GM12891 (cell line): Measurements from ENCODE around the gene RPL9.
"Not testable (repeated sequence)": the region's sequence is repeated elsewhere in the genome, so short reads cannot be mapped to it uniquely, and the experiment has no call there.

Source experiments
- DNase-seq: peaks from one replicate; pipeline ENCODE4 v3.0.0; 2011; ENCODE audit warnings: low spot score; ENCODE audit not compliant: insufficient read length
- FAIRE-seq: peaks from 2 replicates; lab custom pipeline; 2011; peaks lifted over from hg19 to GRCh38; lab: Jason Lieb, UNC
- PAX5 ChIP-seq: IDR thresholded peaks from 2 replicates; pipeline ENCODE4 v1.6.1; 2011; ENCODE audit warnings: low read length, moderate library complexity, mild to moderate bottlenecking; ENCODE audit not compliant: insufficient read depth, severe bottlenecking
- POLR2A ChIP-seq: IDR thresholded peaks from 2 replicates; pipeline ENCODE4 v1.6.1; 2011; ENCODE audit warnings: low read depth, low read length, control low read depth
- POLR2AphosphoS5 ChIP-seq: IDR thresholded peaks from 2 replicates; pipeline ENCODE4 v1.6.1; 2011; ENCODE audit warnings: low read depth, low read length, control low read depth
- POU2F2 ChIP-seq: IDR thresholded peaks from 2 replicates; pipeline ENCODE4 v1.6.1; 2011; ENCODE audit warnings: low read depth, mild to moderate bottlenecking, control low read depth, low read length, moderate library complexity
- SPI1 ChIP-seq: IDR thresholded peaks from 2 replicates; pipeline ENCODE4 v1.6.1; 2011; ENCODE audit warnings: low read depth, low read length, control low read depth
- TAF1 ChIP-seq: IDR thresholded peaks from 2 replicates; pipeline ENCODE4 v1.6.1; 2011; ENCODE audit warnings: low read depth, low read length, control low read depth

RPL9 gene

DNA sequence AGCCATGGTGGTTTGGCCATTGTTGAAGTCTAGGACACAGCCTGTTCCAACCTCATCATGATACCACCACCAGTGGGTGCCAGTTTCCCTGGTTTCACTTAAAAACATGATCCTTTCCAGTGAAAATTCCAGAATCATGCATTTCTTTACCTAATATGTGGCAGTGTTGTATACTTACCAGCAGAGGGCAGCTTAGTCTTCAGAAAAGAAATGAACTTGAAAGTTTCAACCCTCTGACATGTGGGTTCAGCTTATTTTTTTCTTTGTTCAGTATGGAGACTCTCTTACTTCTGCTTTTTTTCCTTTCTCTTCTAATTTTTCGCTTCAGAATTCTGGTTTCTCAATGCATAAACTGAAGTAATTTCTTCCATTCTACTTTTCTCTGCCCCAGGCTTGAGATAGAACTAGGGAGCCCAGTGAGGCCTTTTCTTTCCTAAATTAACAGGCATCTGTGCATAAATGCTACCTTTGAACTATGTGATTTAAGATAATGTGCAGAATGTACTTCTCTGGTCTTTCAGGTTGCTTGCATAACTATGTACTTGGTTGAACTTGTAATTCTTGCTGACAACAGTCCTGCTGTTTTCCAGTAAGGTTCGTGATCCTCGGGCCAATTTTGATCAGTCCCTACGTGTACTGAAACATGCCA is 10.8 kb upstream of the RPL9 start:
- TF ChIP-seq SPI1 (no peak), POU2F2 (no peak), PAX5 (no peak), POLR2A (no peak), POLR2AphosphoS5 (no peak), TAF1 (no peak)
- FAIRE-seq, result peak; percentile 89
- peak; percentile 15 for DNase-seq

DNA sequence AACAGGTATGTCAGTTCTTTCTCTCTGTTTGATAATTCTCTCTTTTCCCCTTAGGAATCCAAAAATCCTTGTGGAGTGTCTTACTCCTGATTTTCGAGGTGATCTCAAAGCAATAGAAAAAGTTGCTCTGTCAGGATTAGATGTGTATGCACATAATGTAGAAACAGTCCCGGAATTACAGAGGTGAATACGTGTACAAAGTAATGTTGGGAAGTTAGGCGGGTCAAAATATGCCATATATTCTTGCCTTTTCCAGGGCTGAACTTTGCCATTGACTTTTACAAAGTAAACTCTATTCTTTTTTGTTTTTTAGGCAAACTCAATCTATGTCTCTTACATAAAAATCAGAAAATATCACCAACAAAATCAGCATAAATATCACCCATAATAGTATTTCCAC is 8.7 kb upstream of the RPL9 start:
- FAIRE-seq (no peak), DNase-seq (no peak)
- no peak for TF ChIP-seq SPI1
- TF ChIP-seq TAF1, result no peak
- no peak for TF ChIP-seq PAX5
- no peak for TF ChIP-seq POLR2A
- TF ChIP-seq POU2F2, result no peak
- no peak for TF ChIP-seq POLR2AphosphoS5

DNA sequence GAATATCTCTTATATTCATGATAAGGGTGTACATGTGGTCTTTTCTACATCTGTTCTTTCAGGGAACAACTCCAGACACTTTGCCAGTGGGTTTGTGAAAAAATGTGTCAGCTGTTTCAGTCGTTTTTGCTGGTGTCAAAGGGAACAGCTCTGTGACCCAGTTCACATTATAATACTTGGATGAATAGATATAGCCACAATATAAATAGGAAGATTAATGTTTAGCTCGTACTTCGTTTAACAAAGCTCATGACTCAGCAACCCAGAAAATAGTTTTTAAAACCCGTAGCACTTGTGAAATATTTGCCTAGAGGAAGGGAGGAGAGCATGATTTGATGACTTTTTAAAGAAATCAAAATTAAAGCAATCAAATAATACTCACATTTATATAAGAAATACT is 8.0 kb upstream of the RPL9 start:
- FAIRE-seq, result no peak
- no peak for DNase-seq
- TF ChIP-seq POLR2AphosphoS5 (no peak), POLR2A (no peak), PAX5 (no peak)

DNA sequence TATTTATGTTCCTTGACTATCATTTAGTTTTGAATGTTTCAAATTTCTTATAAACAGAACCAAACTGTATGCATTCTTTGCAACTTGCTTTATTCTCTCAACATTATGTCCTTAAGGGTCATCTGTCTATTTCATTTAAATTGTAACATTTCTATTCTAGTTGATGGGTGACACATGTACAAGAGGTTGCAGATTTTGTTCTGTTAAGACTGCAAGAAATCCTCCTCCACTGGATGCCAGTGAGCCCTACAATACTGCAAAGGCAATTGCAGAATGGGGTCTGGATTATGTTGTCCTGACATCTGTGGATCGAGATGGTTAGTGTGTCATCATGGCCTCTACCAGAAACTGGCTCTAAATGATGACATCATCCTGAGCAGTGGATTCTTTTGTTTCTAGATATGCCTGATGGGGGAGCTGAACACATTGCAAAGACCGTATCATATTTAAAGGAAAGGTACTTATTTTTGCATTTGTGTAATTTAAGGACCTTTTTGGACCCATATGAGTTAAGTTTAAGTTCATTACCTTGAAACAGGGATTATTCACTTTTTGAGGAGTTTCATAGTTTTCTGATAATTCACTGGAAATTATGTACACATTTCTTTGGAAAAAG is 6.3 kb upstream of the RPL9 start:
- TF ChIP-seq POU2F2, result no peak
- no peak for TF ChIP-seq POLR2A
- no peak for TF ChIP-seq TAF1
- no peak for TF ChIP-seq PAX5
- no peak for TF ChIP-seq POLR2AphosphoS5
- TF ChIP-seq SPI1, result no peak
- FAIRE-seq (peak; percentile 35), DNase-seq (no peak)

DNA sequence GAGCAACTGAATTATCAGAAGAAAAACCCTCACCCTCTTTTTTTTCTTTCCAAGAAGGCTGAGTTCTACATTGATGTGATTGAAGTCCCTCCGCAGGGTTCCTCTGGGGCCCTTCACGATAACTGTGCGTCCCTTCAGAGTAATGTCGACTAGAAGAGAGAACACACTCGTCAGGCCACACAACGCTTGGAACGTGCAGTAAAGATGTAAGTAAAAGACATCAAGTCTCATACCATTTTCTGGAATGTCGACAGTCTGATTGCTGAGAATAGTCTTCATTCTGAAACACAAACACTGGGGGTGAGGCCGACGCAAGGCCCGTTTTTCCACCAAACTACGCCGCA is 589 bp downstream of the RPL9 start:
- peak; percentile 61 for FAIRE-seq
- DNase-seq, result not testable (repeated sequence)

DNA sequence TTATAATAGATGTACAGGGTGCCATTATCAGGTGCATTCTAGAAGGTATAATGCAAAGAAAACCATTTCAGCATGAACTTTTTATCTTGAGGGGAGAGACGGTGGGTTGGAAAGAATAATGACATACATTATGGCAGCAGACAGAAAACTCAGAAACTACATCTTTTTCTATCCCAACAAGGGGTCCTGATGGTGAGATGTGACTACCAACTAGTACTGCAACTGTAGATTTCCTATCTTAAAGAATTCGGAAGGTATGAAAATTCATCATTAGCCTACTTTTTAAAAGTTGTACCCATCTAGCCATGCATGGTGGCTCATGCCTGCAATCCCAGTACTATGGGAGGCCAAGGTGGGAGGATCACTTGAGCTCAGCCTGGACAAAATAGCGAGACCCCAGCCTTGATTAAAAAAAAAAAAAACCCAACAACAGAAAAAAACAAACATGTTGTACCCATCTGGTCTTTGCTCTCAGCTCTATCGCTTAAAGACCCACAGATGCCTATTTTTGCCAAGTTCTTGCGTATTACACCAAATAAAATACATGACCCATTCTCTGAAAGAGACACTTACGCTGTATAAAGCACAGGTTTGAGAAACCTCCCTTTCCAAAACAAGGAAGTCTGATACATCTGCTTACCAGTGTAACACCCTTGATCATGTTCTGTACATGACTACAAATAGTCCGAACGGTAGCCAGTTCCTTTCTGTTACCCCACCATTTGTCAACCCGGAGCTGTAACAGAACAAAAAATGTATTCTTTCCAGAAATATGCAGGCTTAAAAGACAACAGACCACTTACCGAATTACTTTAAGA is 1.6 kb downstream of the RPL9 start:
- FAIRE-seq, result no peak
- no peak for TF ChIP-seq POLR2A
- no peak for TF ChIP-seq PAX5
- TF ChIP-seq SPI1, result no peak
- no peak; the same call in 1 of the 2 replicates for TF ChIP-seq POLR2AphosphoS5

DNA sequence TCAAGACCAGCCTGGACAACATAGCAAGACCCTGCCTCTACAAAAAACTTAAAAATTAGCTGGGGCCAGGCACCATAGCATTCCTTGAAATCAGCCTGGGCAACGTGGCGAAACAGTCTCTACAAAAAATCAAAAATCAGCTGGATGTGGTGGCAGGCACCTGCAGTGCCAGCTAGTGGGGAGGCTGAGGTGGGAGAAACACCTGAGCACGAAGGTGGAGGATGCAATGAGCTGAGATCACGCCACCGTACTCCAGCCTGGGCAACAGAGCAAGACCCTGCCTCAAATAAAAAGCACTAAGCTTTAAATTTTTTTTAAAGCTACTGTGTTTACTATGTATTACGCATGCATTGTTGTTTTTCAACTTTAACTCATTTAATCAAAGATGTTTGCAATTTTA is 3.2 kb downstream of the RPL9 start:
- FAIRE-seq, result no peak

More for the DNA sequence above, 1.6 kb downstream of the RPL9 start:
- DNase-seq, result no peak

DNA sequence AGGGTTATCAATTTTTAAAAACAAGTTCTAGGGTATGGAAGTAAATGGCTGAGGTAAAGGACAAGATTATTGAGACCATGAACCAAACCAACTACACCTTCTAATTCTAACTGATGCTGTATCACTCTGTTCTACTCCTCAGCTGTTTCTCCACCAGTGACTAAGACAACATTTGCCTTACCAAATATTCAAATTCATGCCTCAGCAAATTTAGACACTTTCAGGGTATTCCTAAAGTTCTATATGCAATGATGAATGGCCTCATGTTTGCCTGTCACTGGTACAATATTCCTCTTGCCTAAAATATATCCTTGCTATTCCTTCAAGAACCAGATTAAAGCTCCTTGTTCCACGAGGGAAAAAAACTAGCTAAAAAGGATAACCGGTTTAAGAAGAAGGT is 5.0 kb downstream of the RPL9 start:
- no peak for FAIRE-seq
- no peak; the same call in 1 of the 2 replicates for TF ChIP-seq POLR2A
- TF ChIP-seq TAF1, result no peak
- no peak for TF ChIP-seq POLR2AphosphoS5
- TF ChIP-seq SPI1, result no peak
- no peak for DNase-seq

More for the DNA sequence above, 3.2 kb downstream of the RPL9 start:
- TF ChIP-seq POU2F2, result no peak
- TF ChIP-seq TAF1, result no peak
- no peak for DNase-seq

DNA sequence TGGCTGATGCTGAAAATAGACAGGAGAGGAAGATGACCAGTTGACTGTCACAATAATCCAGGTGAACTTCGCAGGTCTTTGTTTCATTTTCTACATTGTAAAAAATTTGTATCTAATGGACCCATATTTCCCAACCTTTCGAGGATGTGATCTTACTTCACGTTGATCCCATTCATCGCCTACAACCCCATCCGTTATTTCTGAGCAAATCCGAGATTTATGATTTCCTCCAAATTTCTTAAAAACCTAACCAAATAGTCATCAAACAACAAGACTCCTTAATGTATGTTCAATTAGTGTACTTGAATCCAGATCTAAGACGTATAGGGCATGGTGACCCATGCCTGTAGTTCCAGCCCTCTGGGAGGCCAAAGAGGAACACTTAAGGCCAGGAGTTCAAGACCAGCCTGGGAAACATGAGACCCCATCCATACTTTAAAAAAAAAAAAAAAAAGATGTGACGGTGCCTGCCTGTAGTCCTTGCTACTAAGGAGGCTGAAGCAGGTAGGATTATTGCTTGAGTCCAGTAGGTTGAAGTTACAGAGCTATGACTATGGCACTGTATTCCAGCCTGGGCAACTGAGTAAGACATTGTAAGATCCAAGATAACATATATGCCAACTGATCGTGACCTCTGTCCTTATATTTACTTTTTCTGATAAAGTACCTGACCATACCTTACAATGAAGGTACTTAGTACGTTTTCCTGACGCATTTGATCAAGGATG is 5.7 kb downstream of the RPL9 start:
- FAIRE-seq, result peak; percentile 83
- TF ChIP-seq POU2F2 (no peak), POLR2A (peak; percentile 42)
- DNase-seq, result no peak
